Urothelium cell line (cell line): Measurements from ENCODE around the gene DDAH1.

ENCODE experiments used
- DNase-seq: peaks from one replicate; pipeline ENCODE4 v3.0.0; 2011; ENCODE audit warnings: low spot score, mixed read lengths
- FAIRE-seq: peaks from 2 replicates; lab custom pipeline; 2011; peaks lifted over from hg19 to GRCh38; lab: Jason Lieb, UNC

DDAH1 gene

GRCh38 chr1:85333186-85333585, 131.8 kb downstream of the DDAH1 start:
- DNase-seq, result no peak
- FAIRE-seq, result no peak

GRCh38 chr1:85332575-85332974, 132.4 kb downstream of the DDAH1 start:
- DNase-seq (no peak), FAIRE-seq (no peak)

DNA sequence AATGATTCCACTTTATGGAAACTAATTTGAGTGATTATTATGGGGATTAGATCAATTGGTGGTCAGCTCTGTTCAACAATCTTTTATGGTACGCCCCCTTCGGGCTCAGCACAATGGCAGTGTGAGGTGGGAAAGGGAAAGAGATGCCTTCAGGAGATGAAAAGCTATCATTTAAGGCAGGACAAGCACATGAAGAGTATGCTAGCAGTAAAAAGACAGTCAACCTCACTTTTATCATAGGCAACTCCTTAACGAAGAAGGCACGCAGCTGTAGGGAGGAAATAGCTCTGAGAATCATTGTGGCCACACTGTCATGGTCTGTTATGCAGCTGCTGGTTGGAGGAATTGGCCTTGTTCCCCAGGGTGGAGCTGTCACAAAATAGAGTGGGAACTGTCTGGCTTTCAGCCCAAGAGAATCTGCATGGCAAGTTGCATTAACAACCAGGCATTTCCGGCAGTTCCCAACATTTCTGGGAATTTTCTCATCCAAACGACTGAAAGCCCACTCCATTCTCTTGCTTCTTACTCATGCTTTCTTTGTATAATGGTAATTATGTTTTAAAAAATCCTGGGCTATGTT, 134.2 kb downstream of the DDAH1 start:
- no peak for FAIRE-seq

DNA sequence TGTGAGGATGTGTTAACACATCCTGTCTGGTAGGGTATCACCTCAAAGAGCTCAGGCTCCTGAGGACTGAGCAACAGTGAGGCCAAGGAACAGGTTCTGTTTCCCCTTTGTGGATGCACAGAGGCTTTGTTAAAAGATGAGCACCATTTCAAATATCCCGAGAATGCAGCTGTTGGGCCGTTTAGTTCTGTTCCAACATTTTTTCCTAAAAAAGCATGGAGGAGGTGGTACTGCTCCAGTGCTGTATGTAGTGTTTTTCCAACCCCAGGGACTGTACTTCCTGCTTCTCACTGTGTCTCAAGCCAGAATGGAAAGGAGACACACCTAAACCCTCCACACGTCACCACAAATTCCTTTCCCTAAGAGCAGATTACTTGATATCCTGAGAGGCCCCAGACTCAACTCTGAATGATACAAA, 134.7 kb downstream of the DDAH1 start:
- FAIRE-seq (no peak), DNase-seq (peak; percentile 52)

More for the DNA sequence above, 134.2 kb downstream of the DDAH1 start:
- peak; percentile 53 for DNase-seq

DNA sequence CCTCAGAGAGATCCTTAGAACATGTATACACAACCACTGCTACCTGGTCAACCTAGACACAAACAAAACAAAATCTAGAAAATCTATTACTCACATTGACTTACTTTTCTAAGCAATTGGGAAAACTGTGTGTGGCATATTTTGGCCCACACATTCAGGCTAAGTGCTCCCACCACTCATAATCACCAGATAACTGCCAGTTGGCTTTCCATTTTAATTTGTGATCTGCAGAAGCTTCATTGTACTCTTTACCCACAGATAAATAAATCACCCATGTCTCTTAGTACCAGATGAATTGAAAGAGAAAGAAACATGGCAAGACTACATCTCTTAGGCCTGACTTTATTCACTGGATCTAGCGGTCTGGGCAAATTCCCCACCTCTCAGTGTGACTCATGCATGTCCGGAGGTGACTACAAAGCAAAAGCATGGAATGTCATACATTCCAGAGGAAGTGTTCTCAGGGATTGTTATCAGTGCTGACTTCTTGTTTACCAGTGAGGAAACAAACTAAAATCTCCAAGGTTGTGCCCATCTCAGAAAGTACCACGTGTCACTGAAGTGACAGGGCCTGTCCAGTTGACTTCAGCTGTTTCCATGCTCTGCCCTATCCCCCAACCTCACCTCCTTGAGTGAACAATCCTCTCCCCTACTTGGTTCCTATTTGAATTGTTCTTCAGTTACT, 136.1 kb downstream of the DDAH1 start:
- DNase-seq, result peak; percentile 86
- FAIRE-seq, result no peak

- DNase-seq, result no peak
Observed at GRCh38 chr1:85327759-85328158, 137.2 kb downstream of the DDAH1 start.

DNA sequence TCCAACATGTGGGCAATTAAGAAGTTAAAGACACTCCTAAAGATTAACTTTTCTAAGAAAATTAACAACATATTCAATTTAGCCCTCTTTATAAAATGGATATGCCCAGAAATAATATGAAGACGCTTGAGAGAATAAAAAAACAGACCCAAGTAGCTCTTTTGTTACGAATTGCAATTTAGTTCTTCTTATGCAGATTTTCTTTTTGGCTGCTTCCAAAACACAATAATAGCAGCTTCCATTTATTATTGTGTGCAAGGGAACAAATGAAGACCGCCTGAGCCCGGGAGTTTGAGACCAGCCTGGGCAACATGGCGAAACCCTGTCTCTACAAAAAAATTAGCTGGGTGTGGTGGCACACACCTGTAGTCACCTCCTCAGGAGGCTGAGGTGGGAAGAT, 138.1 kb downstream of the DDAH1 start:
- no peak for FAIRE-seq
- DNase-seq, result no peak

More at GRCh38 chr1:85327759-85328158, 137.2 kb downstream of the DDAH1 start:
- FAIRE-seq, result no peak

DNA sequence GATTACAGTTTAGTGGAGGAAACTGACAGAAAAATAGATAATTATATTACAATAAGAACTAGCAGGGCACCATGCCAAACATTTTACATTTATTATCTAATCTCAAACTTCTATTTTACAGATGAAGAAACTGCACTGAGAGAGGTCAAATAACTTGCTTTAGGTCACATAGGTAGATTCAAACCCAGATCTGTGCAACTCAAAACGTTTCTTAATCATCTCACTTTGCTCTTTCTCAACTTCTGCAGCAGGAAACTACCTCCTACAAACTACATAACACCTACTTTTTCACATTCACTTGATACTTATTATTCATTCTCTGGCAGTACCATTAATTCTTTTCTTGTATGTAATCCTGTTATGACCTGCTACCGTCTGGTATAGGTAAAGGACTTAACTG, 138.6 kb downstream of the DDAH1 start:
- FAIRE-seq (no peak), DNase-seq (no peak)

DNA sequence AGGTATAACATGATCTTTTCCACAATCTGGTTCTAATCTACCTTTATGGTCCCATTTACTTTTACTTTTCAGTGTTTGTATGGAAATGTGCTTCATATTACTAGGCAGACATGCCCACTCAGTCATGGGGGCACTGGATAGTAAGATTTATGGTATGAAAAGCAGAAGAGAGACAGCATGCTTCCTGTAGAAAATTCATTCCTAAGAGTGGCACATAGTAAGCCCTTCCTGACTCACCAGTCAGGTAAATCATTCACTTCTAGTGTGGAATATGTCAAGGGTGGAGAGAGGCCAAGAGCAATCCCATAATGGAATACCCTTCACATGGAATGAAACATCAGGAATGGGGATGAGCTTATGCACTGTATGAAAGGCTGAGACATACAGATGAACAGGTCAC, 139.0 kb downstream of the DDAH1 start:
- DNase-seq, result no peak
- no peak for FAIRE-seq

- FAIRE-seq (no peak), DNase-seq (no peak)
Observed at GRCh38 chr1:85323770-85324169, 141.2 kb downstream of the DDAH1 start.

GRCh38 chr1:85322655-85323054, 142.3 kb downstream of the DDAH1 start:
- DNase-seq, result no peak
- FAIRE-seq, result no peak

DNA sequence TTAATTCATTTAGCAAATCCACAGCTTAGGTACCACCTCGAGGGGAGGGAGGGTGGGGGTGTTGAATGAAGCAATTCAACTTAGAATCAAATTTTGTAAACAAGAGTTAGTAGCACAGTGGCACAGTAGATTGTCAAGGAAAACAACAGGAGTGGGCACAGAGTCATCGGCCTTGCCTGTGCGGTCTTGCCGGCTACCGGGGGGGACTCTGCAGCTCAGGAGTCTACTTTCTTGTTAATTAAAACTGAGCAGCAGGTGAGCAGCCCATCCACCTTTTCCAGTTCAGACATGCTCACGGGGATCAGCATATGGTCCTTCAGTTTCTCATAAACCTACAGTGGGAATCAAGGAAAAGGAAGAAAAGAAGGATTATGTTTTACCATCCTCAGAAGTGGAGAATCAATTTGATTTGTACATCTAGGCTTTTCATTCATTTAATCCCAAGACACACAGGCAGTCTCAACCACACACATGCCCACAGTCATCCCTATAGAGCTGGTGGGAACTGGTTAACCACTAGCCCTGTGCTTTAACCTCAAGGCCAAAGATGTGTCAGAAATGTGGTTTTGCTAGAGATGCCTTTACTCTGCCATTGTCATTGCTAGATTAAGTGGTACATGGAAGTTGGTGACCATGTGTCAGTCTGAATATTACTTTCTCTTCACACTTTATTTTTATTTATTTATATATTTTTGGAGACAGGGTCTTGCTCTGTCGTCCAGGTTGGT, 143.6 kb downstream of the DDAH1 start:
- DNase-seq (peak; percentile 61), FAIRE-seq (no peak)

DNA sequence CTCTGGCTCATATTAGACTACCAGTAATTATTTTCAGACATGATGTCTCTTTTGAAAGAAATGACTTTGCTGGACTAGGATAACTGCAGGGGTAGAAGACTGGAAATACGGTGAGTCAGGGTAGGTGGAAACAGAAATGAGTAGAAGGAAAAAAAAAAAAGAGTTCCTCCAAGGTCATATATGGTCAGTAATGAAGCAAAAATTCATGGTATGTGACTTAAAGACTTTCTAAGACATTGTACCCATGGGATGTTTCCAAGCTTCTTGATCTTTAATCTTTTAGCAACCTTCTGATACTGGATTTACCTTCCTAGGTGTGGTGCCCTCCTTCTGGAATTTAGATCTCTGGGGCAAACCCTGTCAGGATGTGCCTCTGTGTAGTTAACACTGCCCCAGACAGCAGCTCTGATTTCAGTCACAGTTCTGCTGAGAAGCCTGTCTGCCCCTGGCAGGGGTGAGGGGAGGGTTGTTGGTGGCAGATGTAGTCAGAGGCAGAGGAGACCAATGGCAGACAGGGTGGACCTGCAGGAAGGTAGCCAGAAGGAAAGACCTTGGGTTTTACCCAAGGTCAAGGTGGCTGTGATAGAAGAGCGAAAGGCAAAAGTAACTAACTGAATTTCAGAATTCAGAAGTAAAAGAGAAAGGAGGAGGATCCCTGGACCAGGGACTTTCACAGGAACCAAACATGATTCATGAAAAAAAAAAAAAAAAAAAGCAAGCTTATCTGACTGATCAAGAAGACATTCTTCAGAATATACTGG, 144.4 kb downstream of the DDAH1 start:
- FAIRE-seq, result no peak
- no peak for DNase-seq

DNA sequence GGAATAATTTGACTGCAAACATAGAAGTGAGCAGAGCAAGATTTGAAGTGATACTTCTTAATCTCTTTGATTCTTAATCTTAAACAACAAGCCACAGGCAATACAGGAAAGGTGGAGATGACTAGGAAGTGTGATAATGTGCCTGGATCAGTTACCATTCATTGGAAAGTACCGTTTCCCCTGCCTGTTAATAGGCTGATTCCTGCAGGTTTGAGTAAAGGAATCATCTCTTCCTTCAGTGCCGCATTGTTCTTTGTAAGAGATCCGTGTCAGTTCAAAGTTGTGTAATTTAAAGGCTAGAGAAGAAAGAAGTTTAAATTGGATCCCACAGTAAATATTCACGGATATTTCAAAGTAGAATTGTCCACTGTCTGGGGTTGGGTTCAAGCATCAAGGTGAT, 145.0 kb downstream of the DDAH1 start:
- no peak for FAIRE-seq
- DNase-seq, result no peak

DNA sequence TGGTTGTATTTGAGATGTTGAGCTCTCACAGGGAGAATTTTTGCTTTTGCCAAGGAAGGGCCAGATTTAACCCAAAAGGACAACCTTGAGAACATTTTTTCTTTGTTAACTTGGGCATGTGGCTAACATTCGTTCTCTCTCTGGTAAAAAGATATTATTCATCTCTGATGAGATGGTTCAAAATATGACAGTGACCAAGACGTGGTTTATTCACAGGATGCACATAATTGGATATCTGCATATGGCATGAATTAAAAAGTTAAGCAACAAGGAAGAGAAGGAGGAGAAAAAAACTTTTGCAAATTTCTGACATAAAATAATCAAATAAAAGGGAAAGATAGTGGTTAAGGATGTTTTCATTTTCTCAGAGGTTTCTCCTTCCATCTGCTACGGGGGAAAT, 145.5 kb downstream of the DDAH1 start:
- FAIRE-seq (no peak), DNase-seq (no peak)

DNA sequence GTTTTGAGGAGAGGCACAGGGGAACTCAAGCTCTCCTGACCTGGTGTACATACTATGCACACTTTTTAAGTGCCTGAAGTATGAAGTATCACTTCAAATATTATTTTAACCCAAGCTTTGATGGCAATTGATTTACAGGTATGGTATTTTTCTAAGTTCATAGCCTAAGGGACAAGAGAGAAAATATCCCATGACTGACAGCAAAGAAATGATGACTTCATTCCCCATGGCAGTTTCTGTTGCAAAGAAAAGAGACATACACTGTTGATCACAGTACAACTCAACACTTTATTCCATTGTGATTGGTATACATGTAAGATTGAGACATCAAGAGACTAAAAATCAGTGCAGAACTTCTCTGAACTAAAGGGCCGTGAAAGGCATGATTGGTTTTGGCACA, 146.7 kb downstream of the DDAH1 start:
- FAIRE-seq, result no peak
- no peak for DNase-seq

GRCh38 chr1:85317560-85317959, 147.4 kb downstream of the DDAH1 start:
- no peak for FAIRE-seq
- DNase-seq, result no peak

DNA sequence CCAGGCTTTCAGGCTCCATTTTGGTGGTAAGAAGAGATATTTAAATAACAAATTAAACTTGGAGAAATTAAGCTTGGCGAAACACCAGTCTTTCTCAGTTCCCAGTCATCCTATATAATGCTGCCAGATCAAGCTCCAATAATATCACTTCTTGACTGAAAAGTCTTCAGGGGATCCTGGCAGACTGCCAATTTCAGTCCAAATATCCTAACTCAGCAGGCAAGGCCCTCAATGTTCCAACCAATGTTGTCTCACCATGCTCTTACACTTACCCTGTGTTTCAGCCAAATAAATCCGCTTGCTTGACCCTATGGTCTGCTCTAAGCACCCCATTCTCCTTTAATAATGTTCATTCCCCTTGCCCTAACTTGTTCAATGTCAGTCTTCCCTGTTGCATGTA, 148.6 kb downstream of the DDAH1 start:
- FAIRE-seq (no peak), DNase-seq (no peak)

- DNase-seq, result no peak
- no peak for FAIRE-seq
Observed at GRCh38 chr1:85315789-85316188, 149.2 kb downstream of the DDAH1 start.

DNA sequence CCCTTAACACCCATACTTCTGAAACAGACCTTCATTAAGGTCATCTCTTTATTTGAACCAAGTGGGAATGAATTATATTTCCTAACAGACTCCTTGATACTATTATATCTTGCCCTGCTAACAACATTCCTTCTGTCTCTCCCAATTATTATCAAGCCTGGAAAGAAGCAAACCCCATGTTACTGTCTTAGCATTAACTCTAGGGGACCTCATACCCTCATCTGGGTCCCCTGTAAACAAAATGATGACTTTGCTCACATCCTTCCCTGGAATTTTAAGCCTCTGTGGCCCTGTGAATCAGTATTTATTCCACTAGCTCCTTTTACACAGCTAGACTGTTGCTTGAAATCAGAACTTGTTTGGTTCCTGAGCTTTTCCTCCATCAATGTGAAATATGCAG, 150.2 kb downstream of the DDAH1 start:
- no peak for FAIRE-seq
- no peak for DNase-seq

DNA sequence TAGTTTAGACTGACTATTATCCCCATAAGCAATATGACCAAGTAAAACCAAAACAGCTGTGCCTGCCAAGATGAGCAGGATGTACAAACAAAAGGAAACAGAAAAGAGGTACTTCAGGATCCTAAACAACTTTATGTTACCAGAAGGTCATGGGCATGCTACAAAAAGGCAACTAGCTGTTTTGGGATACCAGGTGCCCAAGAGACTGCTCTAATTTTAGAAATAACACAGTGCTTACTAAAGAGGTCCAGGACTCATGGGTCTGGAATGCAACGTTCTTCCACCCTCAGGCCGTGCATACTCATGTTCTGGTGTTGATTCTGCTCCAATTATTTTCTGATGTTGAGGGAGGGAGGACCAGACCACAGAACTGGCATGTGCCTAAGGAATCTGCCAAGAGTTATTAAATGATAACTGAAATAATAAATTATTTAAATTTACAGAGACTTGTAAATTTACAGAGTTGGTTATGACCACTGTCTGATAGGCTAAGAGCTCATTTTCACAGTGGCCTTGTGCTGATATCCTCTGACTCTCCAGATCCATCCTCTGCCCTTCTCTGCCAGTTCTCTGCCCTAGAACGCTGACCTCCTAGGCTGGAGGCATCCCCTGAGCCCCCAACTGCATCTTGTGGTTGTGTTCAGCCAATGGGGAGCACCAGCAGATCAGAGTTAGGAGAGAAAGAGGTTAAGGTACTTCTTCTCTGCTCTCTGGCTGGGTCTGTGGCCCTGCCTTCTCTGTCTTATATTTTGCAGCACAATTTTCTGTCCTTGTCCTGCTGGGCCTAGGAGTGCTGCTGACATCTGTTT, 150.9 kb downstream of the DDAH1 start:
- FAIRE-seq, result no peak
- peak; percentile 65 for DNase-seq
